HepG2 (cell line): ENCODE data around the gene GPATCH8. TPM values are rescaled to one million over a fixed set of nuclear protein-coding genes. Genes with fewer than 3 reads are reported as not detected.
A peak's percentile ranks its signal among the peaks of the same experiment; 100 is the strongest.

ENCODE experiments used
- ATAC-seq: fragments of 200-7000 bp; cut with Tn5 transposase; 3 replicates; pipeline ENCODE4 v1.9.1; 2020; ENCODE audit warnings: mild to moderate bottlenecking, moderate library complexity
- BruUV-seq: library from RNA; stranded (reverse); fragments of 400-500 nt; replicated peaks from 2 replicates; lab custom pipeline; 2021; lab: Mats Ljungman, UMichigan
- CTCF ChIA-PET: fragments of 300-600 bp; formaldehyde crosslinking; extraction: SDS; loops from one replicate; lab custom pipeline; 2021; ENCODE audit warnings: low total read pairs, inconsistent platforms, low intra/inter-chr PET ratio; lab: Yijun Ruan, JAX
- POLR2A ChIA-PET: fragments of 350-600 bp; sonication (Branson Sonifier 250); formaldehyde crosslinking; loops from one replicate; lab custom pipeline; 2020; ENCODE audit warnings: antibody characterized with exemption, inconsistent platforms; lab: Yijun Ruan, JAX
- DNase-seq: peaks from one replicate; pipeline ENCODE4 v3.0.0-alpha.2; 2015; ENCODE audit warnings: low spot score
- FAIRE-seq: peaks from 3 replicates; lab custom pipeline; 2011; peaks lifted over from hg19 to GRCh38; lab: Jason Lieb, UNC
- H2AFZ ChIP-seq: one replicate; pipeline ENCODE4 v1.6.1; 2011; ENCODE audit warnings: low read length, inconsistent platforms
- H3K27ac ChIP-seq: fragments of 300-600 bp; 3 replicates; pipeline ENCODE4 v1.8.0; 2011; ENCODE audit warnings: mixed run types, mild to moderate bottlenecking, mixed read lengths, low read length, inconsistent platforms; ENCODE audit not compliant: insufficient read depth; ENCODE audit errors: extremely low read length
- H3K27me3 ChIP-seq, 2 experiments: fragments of 200-600 bp in 1 of 2; 2 replicates in 1 of 2; 3 replicates in 1 of 2; pipeline versions ENCODE4 v1.6.0 to v1.8.0; 2011; ENCODE audit warnings: low read length in 2 of 2, mild to moderate bottlenecking in 2 of 2, moderate library complexity in 2 of 2, inconsistent platforms in 1 of 2; ENCODE audit not compliant: insufficient read depth in 2 of 2, control insufficient read depth in 1 of 2
- H3K36me3 ChIP-seq, 2 experiments: fragments of 200-600 bp in 1 of 2; replicated peaks in 1 of 2; 2 replicates in 1 of 2; 3 replicates in 1 of 2; pipeline versions ENCODE4 v1.5.1 to v1.8.0; 2011; ENCODE audit warnings: low read length in 2 of 2, inconsistent platforms in 1 of 2; ENCODE audit not compliant: insufficient read depth in 2 of 2, control insufficient read depth in 1 of 2
- H3K4me1 ChIP-seq: 2 replicates; pipeline ENCODE4 v1.5.1; 2012; ENCODE audit warnings: low read length, inconsistent platforms; ENCODE audit not compliant: insufficient read depth
- H3K4me2 ChIP-seq: 2 replicates; pipeline ENCODE4 v1.6.0; 2011; ENCODE audit warnings: low read depth, low read length, inconsistent platforms
- H3K4me3 ChIP-seq, 3 experiments: fragments of 200-600 bp in 1 of 3; sonication (generic), shearing (Covaris generic) in 1 of 3; replicated peaks in 1 of 3; 2 replicates each; pipeline ENCODE4 v1.5.1; 2011 to 2016; ENCODE audit warnings: low read length in 3 of 3, inconsistent platforms in 2 of 3, low read depth in 2 of 3, mild to moderate bottlenecking in 2 of 3, control low read depth in 1 of 3, mixed read lengths in 1 of 3; ENCODE audit not compliant: insufficient read depth in 1 of 3
- H3K79me2 ChIP-seq: one replicate; pipeline ENCODE4 v1.6.1; 2011; ENCODE audit warnings: low read length, inconsistent platforms; ENCODE audit not compliant: insufficient read depth
- H3K9ac ChIP-seq: 2 replicates; pipeline ENCODE4 v1.6.0; 2011; ENCODE audit warnings: mild to moderate bottlenecking, low read depth, low read length, inconsistent platforms; ENCODE audit not compliant: insufficient read depth
- H3K9me3 ChIP-seq: 2 replicates; pipeline ENCODE4 v1.5.1; 2012; ENCODE audit warnings: mild to moderate bottlenecking, low read length
- H4K20me1 ChIP-seq: 2 replicates; pipeline ENCODE4 v1.6.0; 2011; ENCODE audit warnings: inconsistent platforms, mild to moderate bottlenecking, low read length, moderate library complexity; ENCODE audit not compliant: insufficient read depth
- ATF7 ChIP-seq, 2 experiments: fragments of 450-650 bp in 1 of 2; sonication (generic) in 1 of 2; formaldehyde crosslinking in 1 of 2; IDR thresholded peaks; 2 replicates each; pipeline versions ENCODE4 v1.4.0 to v1.6.1; 2016 to 2020; ENCODE audit warnings: antibody characterized with exemption in 1 of 2, mild to moderate bottlenecking in 1 of 2, missing genetic modification reagents in 1 of 2
- CREB1 ChIP-seq, 2 experiments: fragments of 450-650 bp in 1 of 2; IDR thresholded peaks; 2 replicates each; pipeline ENCODE4 v1.6.1; 2016 to 2017; ENCODE audit warnings: control low read depth in 1 of 2, mild to moderate bottlenecking in 1 of 2, missing compliant biosample characterization in 1 of 2, missing genetic modification characterization in 1 of 2
- ZNF343 ChIP-seq: sonication (generic); formaldehyde crosslinking; IDR thresholded peaks from 2 replicates; pipeline ENCODE4 v1.4.0; 2020; ENCODE audit warnings: mild to moderate bottlenecking, missing genetic modification reagents
- WGBS: methylation state at CpG from one replicate; pipeline ENCODE4 v1.1.6; 2017; ENCODE audit warnings: low lambda C conversion rate; 5-methylcytosine and 5-hydroxymethylcytosine counted together
- in situ Hi-C: cut with HindIII; loops from 2 replicates; pipeline ENCODE4 v1.10.0; 2017; ENCODE audit warnings: low pct_unique_long_range_greater_than_20kb; ENCODE audit not compliant: extremely low pct_ligation_motif_present
- intact Hi-C: fragments of 100-400 bp; cut with micrococcal nuclease; formaldehyde crosslinking; loops from one replicate; pipeline ENCODE4 v1.10.0; 2022; ENCODE audit not compliant: unreplicated experiment
- polyA plus RNA-seq, 8 experiments: library from polyadenylated mRNA; depleted of rRNA in 3 of 8; stranded (reverse) in 7 of 8; unstranded in 1 of 8; fragments of >200 nt; fragmentation: Illumina TruSeq in 4 of 8; extraction: Trizol in 4 of 8; gene quantifications; 2 replicates each; pipeline versions ENCODE4 v1.2.1 to v1.2.3, GENCODE V29; 2011 to 2016; ENCODE audit warnings: low read depth in 4 of 8, missing spikeins in 1 of 8, mixed read lengths in 1 of 8; ENCODE audit not compliant: insufficient read depth in 1 of 8
- total RNA-seq, 5 experiments: library from RNA; depleted of rRNA; stranded (reverse); fragments of >200 nt; fragmentation: Illumina TruSeq; extraction: Trizol; gene quantifications; 2 replicates each; pipeline ENCODE4 v1.2.3, GENCODE V29; 2016; ENCODE audit warnings: low read depth in 1 of 5
- TF ChIP-seq, protein P1 (sequence below): sonication (generic); formaldehyde crosslinking; IDR thresholded peaks from 2 replicates; pipeline ENCODE4 v1.5.1; 2020; ENCODE audit warnings: mild to moderate bottlenecking, missing genetic modification reagents, borderline replicate concordance
- TF ChIP-seq, protein P2 (sequence below): fragments of 450-650 bp; IDR thresholded peaks from 2 replicates; pipeline ENCODE4 v1.6.1; 2017
- TF ChIP-seq, protein P3 (sequence below), 2 experiments: sonication (generic) in 1 of 2; formaldehyde crosslinking in 1 of 2; IDR thresholded peaks; 2 replicates each; pipeline versions ENCODE4 v1.5.1 to v1.6.1; 2011 to 2020; ENCODE audit warnings: borderline replicate concordance in 1 of 2, low read depth in 1 of 2, low read length in 1 of 2, mild to moderate bottlenecking in 1 of 2, missing genetic modification reagents in 1 of 2, moderate library complexity in 1 of 2
- TF ChIP-seq, protein P4 (sequence below): sonication (generic); formaldehyde crosslinking; conservative IDR thresholded peaks from 2 replicates; pipeline ENCODE4 v1.4.0; 2020; ENCODE audit warnings: missing genetic modification reagents

The GPATCH8 gene
- total and polyA plus RNA-seq, 2 of the 13 experiments (the other 11 are each of a cell fraction or from before 2014, with no cell fraction given), result 20.7 to 21.5 TPM

DNA sequence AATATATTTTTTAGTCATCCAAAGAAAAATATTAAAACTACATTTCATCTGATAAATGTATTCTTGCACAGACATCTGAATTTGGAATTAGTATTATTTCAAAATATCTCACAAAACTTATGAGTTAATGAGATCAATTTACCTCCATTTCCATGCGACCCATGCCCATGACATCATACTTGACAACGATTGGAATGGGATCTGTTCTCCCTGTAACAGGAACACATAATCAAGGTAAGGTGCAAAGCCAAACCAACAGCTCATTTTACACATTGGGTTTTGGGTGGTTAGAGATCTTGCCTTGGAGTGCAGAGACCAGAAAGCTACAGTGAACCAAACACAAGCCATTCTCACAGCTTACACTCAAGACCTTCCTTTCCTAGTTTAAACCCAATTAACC is 66.9 kb downstream of the GPATCH8 start:
- POLR2A ChIA-PET, result no interaction called here
- no peaks in the 10 kb centered on the region for H3K9me3 ChIP-seq
- no peaks in the 10 kb centered on the region for H3K4me1 ChIP-seq
- FAIRE-seq, result no peak
- peaks cover 2% of the 10 kb centered on the region for H3K79me2 ChIP-seq
- TF ChIP-seq ZNF343 (CRISPR knock-in tag), result no peak
- peak; percentile 76 for TF ChIP-seq ATF7 (IDR thresholded peaks at IDR 0.05)
- TF ChIP-seq ATF7 (CRISPR knock-in tag; IDR thresholded peaks at IDR 0.05), result no peak
- TF ChIP-seq CREB1 (IDR thresholded peaks at IDR 0.05), result 0 out of 2 replicates have a peak, but pooled peaks have one; percentile 11
- TF ChIP-seq CREB1 (CRISPR knock-in tag; IDR thresholded peaks at IDR 0.05), result no peak
- TF ChIP-seq, all 625 proteins: peak for 2
- H3K9ac ChIP-seq, result no peak overlapping the region
- H3K36me3 ChIP-seq, result peaks cover 17 to 45% of the 10 kb centered on the region in 2 experiments
- intact Hi-C loops (no loop called here), in situ Hi-C loops (no loop called here)
- CTCF ChIA-PET, result no interaction called here
- no peak overlapping the region for H3K27ac ChIP-seq
- H3K4me2 ChIP-seq, result no peak overlapping the region
- ATAC-seq (no peak), DNase-seq (no peak)
- no peak overlapping the region for H3K4me3 ChIP-seq
- H3K27me3 ChIP-seq, result no peaks in the 10 kb centered on the region
- no peak overlapping the region for H2AFZ ChIP-seq
- WGBS, result 97% methylated on average over 2 of the region's 2 CpGs
- no peaks in the 10 kb centered on the region for H4K20me1 ChIP-seq
- no TSS peak for BruUV-seq

DNA sequence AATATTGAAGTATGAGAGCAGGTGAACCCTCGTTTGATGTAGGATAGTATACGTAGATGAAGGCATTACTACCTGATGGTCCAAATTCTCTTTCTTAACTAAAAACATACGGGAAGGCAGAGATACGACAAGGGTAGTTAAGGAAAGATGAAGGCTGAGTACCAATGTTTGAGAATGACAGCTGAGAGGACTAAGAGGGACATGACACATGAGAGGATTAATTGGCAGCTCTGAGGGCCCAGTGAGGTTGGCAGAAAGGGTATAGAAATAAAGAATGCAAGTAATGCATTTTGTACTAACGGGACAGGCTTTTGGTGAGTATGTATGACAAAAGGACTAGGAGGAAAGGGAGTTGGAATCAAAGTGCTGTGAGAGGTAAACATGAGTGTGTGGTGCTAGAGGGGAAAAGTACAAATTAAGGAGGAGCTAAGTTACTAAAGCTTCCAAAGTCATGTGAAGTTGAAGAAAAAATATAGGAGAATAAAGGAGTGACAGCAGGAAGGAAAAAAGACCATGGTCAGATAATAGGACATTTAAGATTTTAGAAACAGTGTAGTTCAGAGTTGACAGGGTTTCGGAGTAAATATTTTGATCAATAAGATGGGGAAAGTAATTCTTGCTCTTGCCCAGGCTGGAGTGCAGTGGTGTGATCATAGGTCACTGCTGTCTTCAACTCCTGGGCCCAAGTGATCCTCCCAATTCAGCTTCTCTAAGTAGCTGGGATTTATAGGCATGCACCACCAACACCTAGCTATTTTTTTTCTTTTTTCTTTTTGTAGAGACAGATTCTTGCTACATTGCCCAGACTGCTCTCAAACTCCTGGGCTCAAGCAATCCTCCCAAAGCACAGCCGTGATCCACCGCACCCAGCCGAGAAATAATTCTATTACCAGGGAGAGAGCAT is 70.7 kb downstream of the GPATCH8 start:
- Histone ChIP-seq H3K9ac (no peak overlapping the region), H3K79me2 (no peaks in the 10 kb centered on the region), H4K20me1 (no peaks in the 10 kb centered on the region), H3K9me3 (no peaks in the 10 kb centered on the region), H3K4me1 (no peaks in the 10 kb centered on the region), H3K36me3 (peaks cover 20 to 59% of the 10 kb centered on the region in 2 experiments), H3K4me3 (no peak overlapping the region), H2AFZ (no peak overlapping the region), H3K27ac (no peak overlapping the region), H3K27me3 (no peaks in the 10 kb centered on the region), H3K4me2 (no peak overlapping the region)
- TF ChIP-seq, protein P1, sequence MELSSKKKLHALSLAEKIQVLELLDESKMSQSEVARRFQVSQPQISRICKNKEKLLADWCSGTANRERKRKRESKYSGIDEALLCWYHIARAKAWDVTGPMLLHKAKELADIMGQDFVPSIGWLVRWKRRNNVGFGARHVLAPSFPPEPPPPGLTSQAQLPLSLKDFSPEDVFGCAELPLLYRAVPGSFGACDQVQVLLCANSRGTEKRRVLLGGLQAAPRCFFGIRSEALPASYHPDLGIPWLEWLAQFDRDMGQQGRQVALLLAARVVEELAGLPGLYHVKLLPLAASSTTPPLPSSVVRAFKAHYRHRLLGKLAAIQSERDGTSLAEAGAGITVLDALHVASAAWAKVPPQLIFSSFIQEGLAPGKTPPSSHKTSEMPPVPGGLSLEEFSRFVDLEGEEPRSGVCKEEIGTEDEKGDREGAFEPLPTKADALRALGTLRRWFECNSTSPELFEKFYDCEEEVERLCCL, result no peak
- TF ChIP-seq, protein P2, sequence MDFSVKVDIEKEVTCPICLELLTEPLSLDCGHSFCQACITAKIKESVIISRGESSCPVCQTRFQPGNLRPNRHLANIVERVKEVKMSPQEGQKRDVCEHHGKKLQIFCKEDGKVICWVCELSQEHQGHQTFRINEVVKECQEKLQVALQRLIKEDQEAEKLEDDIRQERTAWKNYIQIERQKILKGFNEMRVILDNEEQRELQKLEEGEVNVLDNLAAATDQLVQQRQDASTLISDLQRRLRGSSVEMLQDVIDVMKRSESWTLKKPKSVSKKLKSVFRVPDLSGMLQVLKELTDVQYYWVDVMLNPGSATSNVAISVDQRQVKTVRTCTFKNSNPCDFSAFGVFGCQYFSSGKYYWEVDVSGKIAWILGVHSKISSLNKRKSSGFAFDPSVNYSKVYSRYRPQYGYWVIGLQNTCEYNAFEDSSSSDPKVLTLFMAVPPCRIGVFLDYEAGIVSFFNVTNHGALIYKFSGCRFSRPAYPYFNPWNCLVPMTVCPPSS, result no peak
- TF ChIP-seq, protein P3, sequence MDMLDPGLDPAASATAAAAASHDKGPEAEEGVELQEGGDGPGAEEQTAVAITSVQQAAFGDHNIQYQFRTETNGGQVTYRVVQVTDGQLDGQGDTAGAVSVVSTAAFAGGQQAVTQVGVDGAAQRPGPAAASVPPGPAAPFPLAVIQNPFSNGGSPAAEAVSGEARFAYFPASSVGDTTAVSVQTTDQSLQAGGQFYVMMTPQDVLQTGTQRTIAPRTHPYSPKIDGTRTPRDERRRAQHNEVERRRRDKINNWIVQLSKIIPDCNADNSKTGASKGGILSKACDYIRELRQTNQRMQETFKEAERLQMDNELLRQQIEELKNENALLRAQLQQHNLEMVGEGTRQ (IDR thresholded peaks at IDR 0.05; ENCODE audit: low read depth, low read length), result no peak
- TF ChIP-seq, protein P3 (CRISPR knock-in tag; IDR thresholded peaks at IDR 0.05; ENCODE audit: borderline replicate concordance), result no peak
- TF ChIP-seq ATF7 (IDR thresholded peaks at IDR 0.05), result no peak
- TF ChIP-seq ATF7 (CRISPR knock-in tag; IDR thresholded peaks at IDR 0.05), result no peak
- TF ChIP-seq, protein P4, sequence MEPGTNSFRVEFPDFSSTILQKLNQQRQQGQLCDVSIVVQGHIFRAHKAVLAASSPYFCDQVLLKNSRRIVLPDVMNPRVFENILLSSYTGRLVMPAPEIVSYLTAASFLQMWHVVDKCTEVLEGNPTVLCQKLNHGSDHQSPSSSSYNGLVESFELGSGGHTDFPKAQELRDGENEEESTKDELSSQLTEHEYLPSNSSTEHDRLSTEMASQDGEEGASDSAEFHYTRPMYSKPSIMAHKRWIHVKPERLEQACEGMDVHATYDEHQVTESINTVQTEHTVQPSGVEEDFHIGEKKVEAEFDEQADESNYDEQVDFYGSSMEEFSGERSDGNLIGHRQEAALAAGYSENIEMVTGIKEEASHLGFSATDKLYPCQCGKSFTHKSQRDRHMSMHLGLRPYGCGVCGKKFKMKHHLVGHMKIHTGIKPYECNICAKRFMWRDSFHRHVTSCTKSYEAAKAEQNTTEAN (CRISPR knock-in tag), result no peak
- intact Hi-C loops (no loop called here), in situ Hi-C loops (no loop called here)
- FAIRE-seq, result no peak
- BruUV-seq, result no TSS peak
- no peak for ATAC-seq
- CTCF ChIA-PET, result no interaction called here
- POLR2A ChIA-PET, result no interaction called here
- 96% methylated on average over 9 of the region's 9 CpGs for WGBS
- no peak for DNase-seq
